Activated CD4-positive, alpha-beta T cell treated with anti-CD3 and anti-CD28 coated beads, Interleukin-2, amount 50 U/mL, for 16 hours (primary cell): Measurements from ENCODE around the gene OTOG.

Experiments
- DNase-seq: peaks from one replicate; pipeline ENCODE4 v3.0.0-alpha.2; 2020

OTOG gene

DNA sequence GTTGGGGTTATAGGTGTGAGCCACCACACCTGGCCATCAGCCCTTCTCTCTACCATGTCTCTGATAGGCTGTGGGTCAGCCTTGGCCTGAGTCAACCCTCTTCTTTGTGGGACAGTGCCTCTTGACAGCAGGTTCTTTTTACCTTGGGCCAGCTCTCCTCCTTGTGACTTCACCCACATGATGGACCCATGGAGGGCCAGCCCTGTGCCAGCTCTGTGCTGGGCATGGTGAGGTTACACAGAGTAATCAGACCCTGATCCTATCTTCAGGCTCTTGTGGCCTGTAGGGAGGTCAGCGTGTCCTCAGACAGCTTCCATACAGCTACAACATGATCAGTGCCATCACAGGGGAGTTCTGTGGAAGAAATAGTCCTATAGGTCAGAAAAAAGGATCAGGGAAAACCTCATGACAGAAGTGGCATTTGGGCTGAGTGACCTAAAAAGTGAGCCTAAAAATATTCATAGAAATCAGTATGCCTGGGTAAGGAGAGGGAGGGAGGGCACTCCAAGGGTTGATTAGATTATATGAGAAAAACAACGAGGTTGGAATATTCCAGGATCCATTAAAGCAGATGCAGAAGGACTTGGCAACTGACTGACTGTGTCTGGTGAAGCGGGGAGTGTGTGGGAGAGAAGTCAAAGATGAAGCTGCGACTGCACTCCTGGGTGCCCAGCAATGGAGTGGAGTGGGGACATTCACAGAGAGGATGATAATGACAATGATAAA, 17.1 kb downstream of the OTOG start:
- DNase-seq, result no peak

DNA sequence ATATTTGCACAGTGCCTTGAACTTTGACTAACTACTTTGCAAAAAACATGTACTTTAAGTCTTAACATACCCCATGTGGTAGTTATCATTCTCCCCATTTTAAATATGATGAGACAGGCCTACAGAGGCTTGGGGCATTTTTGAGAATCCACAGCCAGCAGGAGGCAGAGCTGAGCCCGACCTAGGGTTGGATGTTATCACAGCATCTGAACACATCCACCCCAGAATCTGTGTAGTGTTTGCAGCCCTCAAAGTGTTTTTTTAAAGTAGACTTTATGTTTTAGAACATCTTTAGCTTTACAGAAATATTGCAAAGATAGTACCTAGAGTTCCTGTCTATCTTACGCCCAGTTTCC, 17.6 kb downstream of the OTOG start:
- DNase-seq, result peak; percentile 8

DNA sequence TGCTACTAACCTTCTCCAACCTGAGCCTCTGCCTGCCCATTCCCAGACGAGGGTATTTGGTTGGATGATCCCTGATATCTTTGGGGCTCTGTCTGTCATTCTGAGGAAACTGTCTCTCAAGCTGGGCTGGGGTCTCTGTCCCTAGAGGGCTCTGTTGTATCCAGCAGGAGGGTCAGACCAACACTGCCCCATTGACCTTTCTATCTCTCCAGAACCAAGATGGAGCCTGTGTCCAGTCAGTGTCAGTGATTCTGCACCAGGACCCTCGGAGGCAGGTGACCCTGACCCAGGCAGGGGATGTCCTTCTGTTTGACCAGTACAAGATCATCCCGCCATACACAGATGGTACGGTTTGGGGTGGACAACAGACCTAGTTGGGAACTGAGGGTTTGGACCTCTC, 21.9 kb downstream of the OTOG start:
- no peak for DNase-seq

DNA sequence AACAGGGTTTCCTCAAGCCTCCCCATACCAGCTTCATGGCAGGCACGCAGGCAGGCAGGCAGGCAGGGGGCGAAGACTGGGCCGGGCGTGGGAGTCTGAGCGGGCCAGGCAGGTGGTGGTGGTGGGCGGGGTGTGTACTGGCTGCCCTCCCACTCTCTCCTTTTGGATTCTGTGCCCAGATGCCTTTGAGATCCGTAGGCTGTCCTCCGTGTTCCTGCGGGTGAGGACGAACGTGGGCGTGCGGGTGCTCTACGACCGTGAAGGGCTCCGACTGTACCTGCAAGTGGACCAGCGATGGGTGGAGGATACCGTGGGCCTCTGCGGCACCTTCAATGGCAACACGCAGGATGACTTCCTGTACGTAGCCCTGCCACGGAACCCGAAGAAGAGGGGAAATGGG, 23.0 kb downstream of the OTOG start:
- no peak for DNase-seq

DNA sequence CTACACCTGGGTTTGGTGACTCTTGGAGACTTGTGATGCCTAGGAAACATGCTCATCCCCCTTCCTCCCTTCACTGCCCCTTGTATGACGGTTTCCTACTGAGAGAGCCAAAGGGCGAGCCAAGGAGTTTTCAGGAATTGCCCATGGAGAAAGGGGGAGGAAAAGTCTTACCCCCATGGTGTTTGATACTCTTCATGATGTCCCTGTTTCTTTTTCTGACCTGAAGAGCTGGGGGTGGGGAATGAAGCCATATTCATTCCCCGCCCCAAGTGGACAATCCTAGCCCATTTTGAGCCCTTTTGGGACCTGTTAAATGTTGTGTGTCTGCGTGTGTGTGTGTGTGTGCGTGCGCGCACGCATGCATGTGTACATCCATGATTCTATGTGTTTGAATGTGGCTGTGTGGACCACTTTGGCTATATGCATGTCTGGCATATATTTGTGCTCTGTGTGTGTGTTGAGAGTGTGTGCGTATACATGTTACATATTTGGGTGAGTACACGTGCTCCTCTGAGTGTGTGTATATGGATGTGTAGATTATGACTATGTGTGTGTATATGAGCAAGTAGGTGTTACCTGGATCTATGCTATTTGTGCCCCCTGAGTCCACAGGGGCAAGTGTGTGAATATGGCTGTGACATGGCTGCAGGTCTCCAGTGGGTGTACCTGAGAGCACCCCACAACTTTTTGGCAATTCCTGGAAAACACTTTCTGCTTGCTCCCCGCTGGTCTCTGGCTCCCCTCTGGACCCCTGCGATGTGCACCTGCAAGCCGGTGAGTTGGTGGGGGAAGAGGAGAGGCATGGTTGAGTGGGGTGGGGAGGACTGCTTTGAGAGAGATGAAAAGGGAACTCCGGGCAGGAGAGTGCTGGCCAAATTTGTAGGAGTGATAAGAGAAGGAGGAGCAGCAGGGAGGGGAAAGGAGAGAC, 24.6 kb downstream of the OTOG start:
- no peak for DNase-seq

DNA sequence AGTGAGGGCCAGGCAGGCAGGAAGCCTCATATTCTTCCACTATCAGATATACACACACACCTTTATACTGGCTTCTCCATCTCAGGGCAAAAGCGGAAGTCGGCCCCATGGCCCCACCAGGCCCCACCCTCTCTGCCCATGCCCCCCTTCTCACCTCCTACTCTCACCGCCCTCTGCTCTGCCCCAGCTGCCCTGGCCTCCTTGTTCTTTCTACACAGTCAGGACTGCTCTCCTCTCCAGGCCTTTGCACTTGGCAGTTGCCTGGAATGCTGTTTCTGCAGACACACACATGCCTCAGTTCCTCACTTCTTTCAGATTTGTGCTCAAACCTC, 25.3 kb downstream of the OTOG start:
- DNase-seq, result no peak

DNA sequence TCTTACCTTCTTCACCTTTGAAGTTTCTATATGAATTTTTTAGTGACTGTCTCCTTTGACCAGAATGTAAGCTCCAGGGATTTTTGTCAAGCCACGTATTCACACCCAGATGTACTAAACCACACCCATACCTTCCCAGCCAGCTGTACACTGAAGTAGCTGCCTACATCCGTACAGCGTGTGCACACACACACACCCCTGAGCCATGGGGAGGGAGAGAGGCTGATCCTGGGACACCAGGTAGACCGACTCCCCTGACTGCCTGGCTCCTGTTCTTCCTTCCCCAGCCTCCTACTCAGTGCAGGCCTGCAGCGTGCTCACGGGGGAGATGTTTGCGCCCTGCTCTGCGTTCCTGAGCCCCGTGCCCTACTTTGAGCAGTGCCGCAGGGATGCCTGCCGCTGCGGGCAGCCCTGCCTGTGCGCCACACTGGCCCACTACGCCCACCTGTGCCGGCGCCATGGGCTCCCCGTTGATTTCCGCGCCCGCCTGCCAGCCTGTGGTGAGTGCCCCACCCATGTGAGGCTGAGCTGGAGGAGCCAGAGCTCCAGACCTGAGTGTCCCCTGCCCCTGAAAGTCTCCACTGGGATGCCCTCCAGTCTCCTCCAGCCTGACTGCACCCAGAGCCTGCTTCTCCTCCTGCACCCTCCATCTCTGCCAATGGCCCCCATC, 25.9 kb downstream of the OTOG start:
- no peak for DNase-seq

DNA sequence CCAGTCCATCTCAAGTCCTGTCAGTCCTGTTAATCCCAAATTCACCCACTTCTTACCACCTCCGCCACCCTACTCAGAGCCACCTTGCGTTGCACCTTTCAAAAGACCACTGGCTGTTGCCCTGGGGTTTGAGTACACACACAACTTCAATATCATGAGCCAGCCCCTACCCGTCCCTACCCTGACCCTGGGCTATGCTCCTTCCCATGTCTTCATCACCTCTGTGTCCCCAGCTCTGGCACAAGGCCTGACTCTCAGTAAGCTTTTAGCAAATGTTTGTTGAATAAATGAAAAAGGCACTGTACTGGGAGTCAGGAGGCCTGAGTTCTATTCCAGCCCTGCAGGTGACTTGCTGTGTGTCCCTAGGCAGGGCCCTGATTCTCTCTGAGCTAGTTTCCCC, 26.5 kb downstream of the OTOG start:
- no peak for DNase-seq

DNA sequence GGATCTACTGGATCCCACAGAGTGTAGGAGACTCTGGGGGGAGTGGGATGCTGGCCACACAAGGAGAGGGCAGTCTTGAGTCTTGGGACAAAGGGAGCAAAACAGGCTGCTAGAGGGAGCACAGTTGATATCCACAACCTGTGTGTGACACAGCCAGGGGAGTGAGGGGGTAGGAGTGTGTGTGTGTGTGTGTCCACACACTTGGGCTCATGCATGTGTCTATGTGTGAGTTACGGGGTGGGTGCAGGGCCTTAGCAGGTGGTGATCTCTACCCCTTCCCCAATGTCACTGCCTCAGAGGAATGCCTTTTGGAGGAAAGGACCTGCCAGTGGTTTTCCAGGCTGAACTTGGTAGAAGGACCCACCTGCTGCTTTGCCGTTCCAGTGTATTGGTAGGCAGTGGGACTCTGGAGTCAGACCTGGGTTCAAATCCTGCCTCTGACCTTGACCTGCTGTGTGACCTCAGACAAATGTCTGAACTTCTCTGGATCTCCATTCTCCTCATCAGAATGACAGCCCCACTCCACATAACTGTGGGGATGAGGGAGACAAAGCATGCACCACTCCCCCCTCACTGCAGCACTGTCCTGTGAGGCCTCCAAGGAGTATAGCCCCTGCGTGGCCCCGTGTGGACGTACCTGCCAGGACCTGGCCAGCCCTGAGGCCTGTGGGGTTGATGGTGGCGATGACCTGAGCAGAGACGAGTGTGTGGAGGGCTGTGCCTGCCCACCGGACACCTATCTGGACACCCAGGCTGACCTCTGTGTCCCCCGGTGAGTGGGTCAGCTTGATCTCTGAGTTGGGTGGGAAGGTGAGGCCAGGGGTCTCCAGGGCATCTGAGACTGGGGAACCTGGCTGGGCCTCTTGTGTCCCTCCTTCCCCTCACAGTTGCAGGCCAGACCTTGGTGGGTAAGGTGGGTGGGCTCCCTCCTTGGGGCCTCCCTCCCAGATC, 27.4 kb downstream of the OTOG start:
- no peak for DNase-seq

DNA sequence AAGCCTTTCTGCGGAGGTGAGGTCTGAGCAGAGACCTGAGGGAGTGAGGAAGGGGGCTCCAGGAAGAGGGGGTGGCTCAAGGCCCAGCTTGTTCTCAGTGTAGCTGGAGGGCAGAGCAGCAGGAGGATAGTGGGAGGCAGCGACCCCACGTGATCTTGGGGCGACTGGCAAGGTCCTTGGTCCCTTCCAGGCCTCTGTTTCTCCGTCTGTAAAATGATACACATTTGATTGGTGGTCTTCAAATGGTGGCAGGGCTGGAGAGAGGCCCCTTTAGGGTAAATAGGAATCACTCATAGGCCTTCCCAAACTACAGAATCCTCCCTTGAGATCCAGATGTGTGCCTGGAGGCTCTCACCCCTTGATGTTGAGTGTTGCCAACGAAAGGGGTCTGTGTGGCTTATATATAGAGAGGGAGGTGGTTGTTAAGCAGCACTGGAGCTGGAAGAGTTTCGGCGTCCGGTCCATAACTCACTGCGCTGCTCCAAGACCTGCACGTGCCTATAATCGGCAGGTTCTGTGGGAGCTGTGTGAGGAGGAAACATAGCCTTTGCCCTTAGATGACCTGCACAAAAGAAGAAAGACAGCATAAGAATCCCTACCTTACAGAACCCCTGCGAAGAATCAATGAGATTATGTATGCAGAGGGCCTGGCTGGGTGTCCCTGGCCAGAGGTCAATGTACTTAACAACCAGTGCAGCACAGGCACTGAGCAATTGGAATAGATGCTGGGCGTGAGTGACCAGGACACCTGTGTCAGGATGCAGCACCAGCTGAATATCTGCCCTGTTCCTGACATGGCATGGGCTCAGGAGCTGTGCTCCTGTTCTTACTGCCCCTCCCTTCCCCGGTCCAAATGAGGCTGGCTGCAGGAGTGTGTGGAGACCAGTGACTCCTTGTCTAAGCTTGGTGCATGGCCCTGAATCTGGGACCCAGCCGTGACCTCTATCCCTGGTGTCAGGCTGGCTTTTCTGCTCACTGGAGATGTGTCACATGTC, 28.7 kb downstream of the OTOG start:
- DNase-seq, result no peak

DNA sequence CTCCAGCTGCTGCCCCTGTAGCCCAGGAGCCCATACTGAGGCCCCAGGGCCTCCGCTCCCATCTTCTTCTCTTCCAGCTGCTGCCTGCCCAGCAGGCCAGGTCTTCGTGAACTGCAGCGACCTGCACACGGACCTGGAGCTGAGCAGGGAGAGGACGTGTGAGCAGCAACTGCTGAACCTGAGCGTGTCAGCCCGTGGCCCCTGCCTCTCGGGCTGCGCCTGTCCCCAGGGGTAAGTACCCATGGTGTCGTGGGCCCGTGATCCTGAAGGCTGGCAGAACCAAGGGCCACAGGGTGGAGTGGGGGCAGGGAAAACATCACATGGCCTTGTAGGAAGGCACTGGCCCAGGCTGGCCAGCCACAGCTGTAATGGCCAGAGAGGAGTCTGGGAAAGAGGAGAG, 31.2 kb downstream of the OTOG start:
- DNase-seq, result no peak

DNA sequence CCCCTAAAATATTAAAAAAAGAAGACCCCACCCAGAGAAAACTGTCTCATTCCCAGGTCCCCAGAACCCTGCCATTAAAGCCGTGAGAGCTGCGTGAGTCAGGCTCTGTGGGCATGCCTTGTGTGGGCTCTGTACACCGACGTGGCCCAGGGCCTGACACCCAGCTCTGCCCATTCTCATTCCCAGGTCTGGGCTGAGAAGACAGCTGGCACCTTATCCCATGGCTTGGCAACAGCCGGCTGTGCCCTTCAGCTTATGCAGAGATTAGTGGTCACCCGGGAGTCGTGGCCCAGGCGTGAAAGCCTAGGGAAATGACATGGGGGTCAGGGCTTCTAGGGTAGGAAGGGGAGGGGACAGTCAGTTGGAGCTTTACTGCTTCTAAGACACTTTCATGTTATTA, 31.9 kb downstream of the OTOG start:
- no peak for DNase-seq

DNA sequence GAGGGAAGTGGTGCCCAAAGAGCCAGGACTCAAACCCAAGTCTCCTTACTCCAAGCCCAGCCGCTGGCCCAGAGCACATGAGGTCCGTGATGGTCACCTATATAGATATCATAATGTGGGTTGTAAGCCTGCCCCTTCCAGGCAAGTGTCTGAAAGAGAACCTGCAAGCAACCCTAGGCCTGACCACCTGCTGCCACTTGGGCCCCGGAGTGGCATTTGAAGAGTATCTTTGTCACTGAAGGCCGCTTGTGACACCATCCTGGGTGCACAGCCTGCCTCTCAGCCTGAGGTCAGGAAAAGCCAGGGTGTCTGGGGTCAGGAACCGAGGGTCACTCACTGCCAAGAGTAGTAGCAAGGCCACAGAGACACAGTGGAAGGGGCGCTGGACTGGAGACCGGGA, 32.4 kb downstream of the OTOG start:
- DNase-seq, result no peak

DNA sequence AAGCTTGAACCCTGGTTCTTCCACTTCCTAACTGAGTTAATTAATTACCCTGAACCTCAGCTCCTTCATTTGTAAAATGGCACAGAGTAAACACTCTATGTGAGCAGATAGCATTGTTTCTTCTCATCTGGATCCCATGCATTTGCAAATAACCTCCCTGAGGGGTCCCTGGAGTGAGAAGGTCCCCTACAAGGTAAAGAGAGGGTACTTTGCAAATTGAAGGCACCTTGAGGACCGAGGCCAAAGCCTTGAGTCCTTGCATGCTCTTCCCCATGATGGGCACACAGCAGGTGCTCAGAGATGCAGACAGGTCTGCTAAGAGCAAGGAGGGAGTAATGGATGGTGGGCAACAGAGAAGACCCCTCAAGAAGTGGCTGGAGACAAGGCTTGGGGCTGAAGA, 33.2 kb downstream of the OTOG start:
- no peak for DNase-seq

DNA sequence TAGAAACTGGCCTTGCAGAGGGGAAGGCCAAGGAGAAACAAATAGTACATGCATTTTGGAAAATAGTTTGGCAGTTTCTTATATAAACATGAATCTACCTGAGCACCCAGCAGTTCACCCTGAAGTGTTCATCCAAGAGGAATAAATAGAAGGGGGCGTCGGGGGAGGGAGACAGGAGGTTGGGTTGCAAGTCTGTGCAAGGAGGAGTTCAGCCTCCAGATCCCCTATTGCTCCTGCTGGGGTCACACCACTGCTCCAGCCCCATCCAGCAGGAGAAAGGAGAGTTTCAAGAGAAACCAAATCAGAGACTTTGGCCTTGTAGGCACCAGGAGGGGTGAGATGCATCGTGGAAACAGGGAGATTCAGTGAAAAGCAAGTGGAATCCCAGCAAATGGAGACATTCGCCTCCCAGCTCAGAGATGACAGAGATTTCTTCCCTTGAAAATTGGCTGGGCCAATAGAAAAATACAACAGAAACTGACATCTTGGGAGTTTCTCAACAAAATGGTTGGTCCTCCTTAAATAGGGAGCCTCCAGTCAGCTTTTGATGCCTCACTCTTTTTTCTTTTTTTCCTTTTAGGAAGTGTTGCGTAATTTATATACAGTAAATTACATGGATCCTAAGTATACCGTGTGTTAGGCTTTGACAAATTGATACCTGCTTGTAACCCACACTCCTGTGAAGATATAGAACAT, 34.1 kb downstream of the OTOG start:
- no peak for DNase-seq

DNA sequence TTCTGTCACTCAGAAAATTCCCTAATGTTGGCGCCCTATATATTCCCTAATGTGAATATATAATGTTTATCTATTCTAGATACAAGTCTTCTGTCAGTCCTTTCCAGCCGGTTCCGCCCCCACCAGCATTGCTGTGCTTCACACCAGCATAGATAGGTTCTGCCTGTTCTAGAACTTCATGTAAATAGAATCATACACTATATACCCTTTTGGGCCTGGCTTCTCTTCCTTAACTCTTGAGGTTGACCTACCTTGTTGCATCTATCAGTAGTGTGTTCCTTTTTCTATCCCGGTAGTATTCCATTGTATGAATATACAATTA, 34.6 kb downstream of the OTOG start:
- no peak for DNase-seq

DNA sequence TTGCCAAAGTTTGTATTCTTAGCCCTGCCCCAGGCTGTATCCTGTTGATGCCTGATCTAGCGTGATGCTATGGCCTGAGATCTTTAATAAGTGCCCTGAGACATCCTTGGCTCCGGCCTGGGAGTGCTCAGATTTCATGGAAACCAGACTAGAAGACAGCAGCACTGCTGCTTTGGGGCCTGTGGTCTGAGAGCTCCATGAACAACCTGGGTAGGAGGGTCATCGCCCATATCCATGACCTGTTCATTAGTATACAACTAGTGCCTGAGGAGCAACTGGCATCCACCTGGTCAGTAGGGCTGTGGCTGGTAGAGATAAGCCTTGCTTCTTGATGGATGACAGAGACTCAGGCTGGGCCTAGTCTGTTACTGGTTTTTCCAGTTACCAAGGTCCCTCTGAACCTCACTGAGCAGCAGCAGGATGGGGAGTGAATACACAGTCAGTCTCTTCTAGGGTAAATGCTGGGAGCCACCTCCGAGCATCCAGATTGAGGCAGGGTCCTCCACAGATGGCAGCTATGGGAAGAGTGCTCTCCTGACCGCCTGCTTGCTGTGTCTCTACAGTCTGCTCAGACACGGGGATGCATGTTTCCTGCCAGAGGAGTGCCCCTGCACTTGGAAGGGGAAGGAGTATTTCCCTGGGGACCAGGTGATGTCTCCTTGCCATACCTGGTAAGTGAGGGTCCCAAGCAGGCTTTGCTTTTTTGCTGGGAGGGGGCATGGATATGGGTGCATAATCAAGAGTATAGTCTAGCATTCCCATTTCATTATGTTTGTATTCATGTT, 39.0 kb downstream of the OTOG start:
- no peak for DNase-seq

DNA sequence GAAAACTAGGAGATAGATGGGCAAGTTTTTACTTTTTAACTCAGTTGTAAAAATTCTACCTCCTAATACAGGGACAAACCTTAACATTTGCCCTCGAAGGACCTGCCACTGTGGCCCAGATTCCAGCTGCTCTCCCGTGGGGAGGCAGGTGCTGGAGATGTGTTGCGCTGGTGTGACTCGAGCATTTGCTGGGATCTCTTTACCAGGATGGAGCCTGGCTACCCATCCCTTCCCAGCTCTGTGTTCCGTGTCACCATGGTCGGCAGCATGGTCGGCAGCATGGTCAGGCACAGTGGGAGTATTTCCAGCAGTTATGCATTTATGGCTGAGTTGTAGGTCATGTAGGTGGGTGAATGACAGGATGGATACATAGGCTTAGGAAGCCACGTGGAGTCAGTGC, 41.1 kb downstream of the OTOG start:
- DNase-seq, result no peak

DNA sequence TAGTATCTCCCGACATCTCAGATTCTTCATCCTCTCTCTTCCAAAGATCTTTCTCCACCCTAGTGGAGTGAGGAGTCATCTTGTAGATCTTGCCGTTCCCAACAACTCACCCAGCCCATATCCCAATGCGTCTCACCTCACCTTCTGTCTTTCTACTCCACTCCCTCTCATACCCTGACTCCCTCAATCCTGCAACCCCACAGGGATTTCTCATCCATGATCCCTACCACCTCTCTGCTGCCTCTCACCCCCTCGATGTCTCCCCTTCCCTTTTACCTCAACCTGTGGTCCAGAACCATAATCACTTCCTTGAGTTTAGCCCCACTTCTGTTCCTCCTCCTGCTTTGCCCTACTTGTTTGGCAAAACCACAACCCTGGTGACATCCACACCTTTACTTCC, 41.7 kb downstream of the OTOG start:
- DNase-seq, result no peak

DNA sequence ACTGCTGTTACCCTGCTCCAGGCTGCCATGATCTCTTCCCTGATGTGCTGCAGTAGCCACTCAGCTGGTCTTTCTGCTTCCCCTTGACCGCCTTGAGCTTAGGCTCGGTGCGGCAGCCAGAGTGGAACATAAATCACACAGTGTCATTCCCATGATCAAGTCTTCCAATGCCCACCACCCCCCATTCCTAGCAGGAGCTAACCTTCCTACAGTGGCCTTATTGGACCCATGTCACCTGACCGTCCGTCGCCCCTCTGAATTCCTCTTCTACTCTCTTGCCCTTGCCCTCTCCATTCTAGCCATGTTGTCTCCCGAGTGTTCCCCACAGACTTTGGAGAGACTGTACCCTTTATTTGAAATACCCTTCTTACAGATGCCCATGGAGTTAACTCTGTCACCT, 43.4 kb downstream of the OTOG start:
- DNase-seq, result no peak
